ENCODE results near the gene VAV1.
"Not testable (repeated sequence)": the region's sequence is repeated elsewhere in the genome, so short reads cannot be mapped to it uniquely, and the experiment has no call there.

Gene VAV1

GRCh38 chr19:6866741-6867151 is 94.2 kb downstream of the VAV1 start:
- no peaks in the 10 kb centered on the region for H3K27me3 ChIP-seq (replicated peaks in 2 of 5; ENCODE audit: control insufficient read depth in 4 of 5, insufficient read depth in 5 of 5, low read length in 4 of 5)
- 44% methylated on average over 6 of the region's 6 CpGs for WGBS (ENCODE audit: insufficient coverage)
- ChIA-PET POLR2A (interaction anchor here (0.6 kb wide), 1 partner anchor 801 kb away, joined by 4 read pairs; no protein-coding TSS in a partner anchor), CTCF (interaction anchor here (1.3 to 1.7 kb wide), 2 partner anchors 23 to 128 kb away, joined by 3 to 4 read pairs; no protein-coding TSS in a partner anchor)
- H3K27ac ChIP-seq (ENCODE audit: insufficient read depth in 1 of 2, low read depth in 1 of 2, low read length in 2 of 2, poor library complexity in 1 of 2, severe bottlenecking in 2 of 2) = peak overlapping the region in 1 of 2 experiments; percentile 73
- DNase-seq = no peak
- peaks cover 4 to 61% (median 49%) of the 10 kb centered on the region in 4 experiments for H3K4me1 ChIP-seq (ENCODE audit: control extremely low read depth in 1 of 4, control insufficient read depth in 4 of 4, insufficient read depth in 4 of 4, low read length in 3 of 4)
- H3K9me3 ChIP-seq (ENCODE audit: control extremely low read depth in 1 of 5, control insufficient read depth in 4 of 5, insufficient read depth in 2 of 5, low read depth in 1 of 5, low read length in 4 of 5) = no peaks in the 10 kb centered on the region
- no peaks in the 10 kb centered on the region for H3K36me3 ChIP-seq (ENCODE audit: control insufficient read depth in 4 of 4, insufficient read depth in 4 of 4, low read length in 3 of 4)
- H3K4me3 ChIP-seq (ENCODE audit: control insufficient read depth in 1 of 7, extremely low read depth in 1 of 7, insufficient read depth in 4 of 7, low read depth in 2 of 7, low read length in 6 of 7) = no peak overlapping the region

GRCh38 chr19:6868351-6868750 is 95.8 kb downstream of the VAV1 start:
- peak; percentile 83 to 98 (median 92) for DNase-seq
- POLR2A ChIA-PET = interaction anchor here (1.0 to 1.5 kb wide), 2 partner anchors 90 to 131 kb away, joined by 3 read pairs; partner anchors contain the start of gene GPR108
- H3K36me3 ChIP-seq (ENCODE audit: control insufficient read depth in 4 of 4, insufficient read depth in 4 of 4, low read length in 3 of 4) = no peaks in the 10 kb centered on the region
- WGBS (ENCODE audit: insufficient coverage) = 0% methylated on average over 4 of the region's 4 CpGs
- peak overlapping the region in 3 of 7 experiments; percentile 20 to 45 (median 43) for H3K4me3 ChIP-seq (ENCODE audit: control insufficient read depth in 1 of 7, extremely low read depth in 1 of 7, insufficient read depth in 4 of 7, low read depth in 2 of 7, low read length in 6 of 7)
- CTCF ChIA-PET = interaction anchor here (0.5 to 1.7 kb wide), 13 partner anchors 9 to 650 kb away, joined by 3 to 9 read pairs (median 3); partner anchors contain the start of gene GPR108
- H3K9me3 ChIP-seq (ENCODE audit: control extremely low read depth in 1 of 5, control insufficient read depth in 4 of 5, insufficient read depth in 2 of 5, low read depth in 1 of 5, low read length in 4 of 5) = no peaks in the 10 kb centered on the region
- H3K27me3 ChIP-seq (replicated peaks in 2 of 5; ENCODE audit: control insufficient read depth in 4 of 5, insufficient read depth in 5 of 5, low read length in 4 of 5) = no peaks in the 10 kb centered on the region
- H3K27ac ChIP-seq (ENCODE audit: insufficient read depth in 1 of 2, low read depth in 1 of 2, low read length in 2 of 2, poor library complexity in 1 of 2, severe bottlenecking in 2 of 2) = peak overlapping the region; percentile 57 to 73
- H3K4me1 ChIP-seq (ENCODE audit: control extremely low read depth in 1 of 4, control insufficient read depth in 4 of 4, insufficient read depth in 4 of 4, low read length in 3 of 4) = peaks cover 4 to 59% (median 47%) of the 10 kb centered on the region in 4 experiments

GRCh38 chr19:6869151-6869882 is 96.8 kb downstream of the VAV1 start:
- H3K4me3 ChIP-seq (ENCODE audit: control insufficient read depth in 1 of 7, extremely low read depth in 1 of 7, insufficient read depth in 4 of 7, low read depth in 2 of 7, low read length in 6 of 7); H3K27ac ChIP-seq (ENCODE audit: insufficient read depth in 1 of 2, low read depth in 1 of 2, low read length in 2 of 2, poor library complexity in 1 of 2, severe bottlenecking in 2 of 2); H3K27me3 ChIP-seq (replicated peaks in 2 of 5; ENCODE audit: control insufficient read depth in 4 of 5, insufficient read depth in 5 of 5, low read length in 4 of 5); H3K36me3 ChIP-seq (ENCODE audit: control insufficient read depth in 4 of 4, insufficient read depth in 4 of 4, low read length in 3 of 4); DNase-seq; H3K9me3 ChIP-seq (ENCODE audit: control extremely low read depth in 1 of 5, control insufficient read depth in 4 of 5, insufficient read depth in 2 of 5, low read depth in 1 of 5, low read length in 4 of 5): not testable (repeated sequence)
- POLR2A ChIA-PET = interaction anchor here (1.5 kb wide), 1 partner anchor 131 kb away, joined by 3 read pairs; the partner anchor contains the start of gene GPR108
- CTCF ChIA-PET = interaction anchor here (1.1 to 1.7 kb wide), 4 partner anchors 21 to 131 kb away, joined by 3 to 9 read pairs (median 5); partner anchors contain the start of gene GPR108
- peaks cover 4 to 51% (median 39%) of the 10 kb centered on the region in 4 experiments for H3K4me1 ChIP-seq (ENCODE audit: control extremely low read depth in 1 of 4, control insufficient read depth in 4 of 4, insufficient read depth in 4 of 4, low read length in 3 of 4)
- WGBS (ENCODE audit: insufficient coverage) = 89% methylated on average over 7 of the region's 22 CpGs

GRCh38 chr19:6873708-6874431 is 101.4 kb downstream of the VAV1 start:
- Histone ChIP-seq H3K36me3 (ENCODE audit: control insufficient read depth in 4 of 4, insufficient read depth in 4 of 4, low read length in 3 of 4) (no peaks in the 10 kb centered on the region), H3K27me3 (replicated peaks in 2 of 5; ENCODE audit: control insufficient read depth in 4 of 5, insufficient read depth in 5 of 5, low read length in 4 of 5) (no peaks in the 10 kb centered on the region), H3K27ac (ENCODE audit: insufficient read depth in 1 of 2, low read depth in 1 of 2, low read length in 2 of 2, poor library complexity in 1 of 2, severe bottlenecking in 2 of 2) (no peak overlapping the region), H3K9me3 (ENCODE audit: control extremely low read depth in 1 of 5, control insufficient read depth in 4 of 5, insufficient read depth in 2 of 5, low read depth in 1 of 5, low read length in 4 of 5) (no peaks in the 10 kb centered on the region), H3K4me1 (ENCODE audit: control extremely low read depth in 1 of 4, control insufficient read depth in 4 of 4, insufficient read depth in 4 of 4, low read length in 3 of 4) (peaks cover 0 to 25% (median 23%) of the 10 kb centered on the region in 4 experiments), H3K4me3 (ENCODE audit: control insufficient read depth in 1 of 7, extremely low read depth in 1 of 7, insufficient read depth in 4 of 7, low read depth in 2 of 7, low read length in 6 of 7) (no peak overlapping the region)
- no peak for DNase-seq
- ChIA-PET CTCF (no interaction called here), POLR2A (no interaction called here)
- 88% methylated on average over 6 of the region's 10 CpGs for WGBS (ENCODE audit: insufficient coverage)

GRCh38 chr19:6875218-6875617 is 102.7 kb downstream of the VAV1 start:
- no peaks in the 10 kb centered on the region for H3K36me3 ChIP-seq (ENCODE audit: control insufficient read depth in 4 of 4, insufficient read depth in 4 of 4, low read length in 3 of 4)
- no peak overlapping the region for H3K27ac ChIP-seq (ENCODE audit: insufficient read depth in 1 of 2, low read depth in 1 of 2, low read length in 2 of 2, poor library complexity in 1 of 2, severe bottlenecking in 2 of 2)
- CTCF ChIA-PET = interaction anchor here (0.6 to 2.2 kb wide), 2 partner anchors 12 to 16 kb away, joined by 3 to 5 read pairs; partner anchors contain the start of gene ADGRE1
- WGBS (ENCODE audit: insufficient coverage) = 95% methylated on average over 2 of the region's 2 CpGs
- no peaks in the 10 kb centered on the region for H3K9me3 ChIP-seq (ENCODE audit: control extremely low read depth in 1 of 5, control insufficient read depth in 4 of 5, insufficient read depth in 2 of 5, low read depth in 1 of 5, low read length in 4 of 5)
- H3K27me3 ChIP-seq (replicated peaks in 2 of 5; ENCODE audit: control insufficient read depth in 4 of 5, insufficient read depth in 5 of 5, low read length in 4 of 5) = no peaks in the 10 kb centered on the region
- DNase-seq = no peak
- POLR2A ChIA-PET = no interaction called here
- H3K4me1 ChIP-seq (ENCODE audit: control extremely low read depth in 1 of 4, control insufficient read depth in 4 of 4, insufficient read depth in 4 of 4, low read length in 3 of 4) = peaks cover 0 to 17% (median 17%) of the 10 kb centered on the region in 4 experiments
- H3K4me3 ChIP-seq (ENCODE audit: control insufficient read depth in 1 of 7, extremely low read depth in 1 of 7, insufficient read depth in 4 of 7, low read depth in 2 of 7, low read length in 6 of 7) = no peak overlapping the region

- no CpG with 5 or more reads among the region's 7 CpGs for WGBS (ENCODE audit: insufficient coverage)
- Histone ChIP-seq H3K27ac (ENCODE audit: insufficient read depth in 1 of 2, low read depth in 1 of 2, low read length in 2 of 2, poor library complexity in 1 of 2, severe bottlenecking in 2 of 2) (no peak overlapping the region), H3K4me3 (ENCODE audit: control insufficient read depth in 1 of 7, extremely low read depth in 1 of 7, insufficient read depth in 4 of 7, low read depth in 2 of 7, low read length in 6 of 7) (no peak overlapping the region), H3K9me3 (ENCODE audit: control extremely low read depth in 1 of 5, control insufficient read depth in 4 of 5, insufficient read depth in 2 of 5, low read depth in 1 of 5, low read length in 4 of 5) (no peaks in the 10 kb centered on the region), H3K4me1 (ENCODE audit: control extremely low read depth in 1 of 4, control insufficient read depth in 4 of 4, insufficient read depth in 4 of 4, low read length in 3 of 4) (peaks cover 0 to 17% (median 13%) of the 10 kb centered on the region in 4 experiments), H3K27me3 (replicated peaks in 2 of 5; ENCODE audit: control insufficient read depth in 4 of 5, insufficient read depth in 5 of 5, low read length in 4 of 5) (no peaks in the 10 kb centered on the region), H3K36me3 (ENCODE audit: control insufficient read depth in 4 of 4, insufficient read depth in 4 of 4, low read length in 3 of 4) (no peaks in the 10 kb centered on the region)
- no peak for DNase-seq
- POLR2A ChIA-PET = no interaction called here
- CTCF ChIA-PET = interaction anchor here (1.2 to 2.2 kb wide), 4 partner anchors 9 to 13 kb away, joined by 3 to 5 read pairs (median 4); partner anchors contain the start of gene ADGRE1
Observed at GRCh38 chr19:6876748-6877147, 104.2 kb downstream of the VAV1 start.
